ENCODE results near the gene SPTLC3. TPM values are rescaled to one million over a fixed set of nuclear protein-coding genes. Genes with fewer than 3 reads are reported as not detected.

Gene SPTLC3
- total RNA-seq, 2 experiments from 2014 or later = not detected

DNA sequence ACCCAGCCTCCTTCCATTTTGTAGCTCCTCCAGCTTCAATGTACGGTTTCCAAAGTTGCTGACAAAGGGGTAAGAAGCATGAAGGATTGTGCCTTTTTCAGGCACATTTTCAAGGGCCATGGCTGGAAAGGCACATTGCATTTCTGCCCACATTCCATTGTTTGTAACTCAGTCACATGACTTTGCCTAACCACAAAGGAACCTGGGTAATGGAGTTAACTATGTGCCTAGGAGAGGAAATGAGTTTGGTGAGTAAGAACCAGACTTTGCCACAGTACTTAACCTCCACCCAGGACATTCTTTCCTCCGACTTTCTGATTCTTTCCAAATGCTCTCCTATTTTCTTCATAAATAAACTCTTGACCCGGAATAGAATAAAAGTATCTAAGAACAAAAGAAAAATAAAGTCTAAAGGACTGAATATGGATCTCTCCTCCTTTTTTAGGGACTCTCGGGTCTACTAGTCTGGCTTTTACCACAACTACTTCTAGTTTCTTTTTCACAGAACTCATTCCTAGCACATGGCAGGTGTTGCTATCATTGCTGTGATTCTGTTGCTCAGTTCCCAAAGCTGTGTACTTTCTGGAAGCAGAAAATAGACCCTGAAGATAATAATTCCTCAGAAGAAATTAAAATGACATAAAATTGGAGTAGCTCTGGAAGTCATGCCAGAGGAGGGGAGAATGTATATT, 130.8 kb downstream of the SPTLC3 start:
- intact Hi-C loops (cut with micrococcal nuclease; ENCODE audit: unreplicated experiment) = no loop called here

DNA sequence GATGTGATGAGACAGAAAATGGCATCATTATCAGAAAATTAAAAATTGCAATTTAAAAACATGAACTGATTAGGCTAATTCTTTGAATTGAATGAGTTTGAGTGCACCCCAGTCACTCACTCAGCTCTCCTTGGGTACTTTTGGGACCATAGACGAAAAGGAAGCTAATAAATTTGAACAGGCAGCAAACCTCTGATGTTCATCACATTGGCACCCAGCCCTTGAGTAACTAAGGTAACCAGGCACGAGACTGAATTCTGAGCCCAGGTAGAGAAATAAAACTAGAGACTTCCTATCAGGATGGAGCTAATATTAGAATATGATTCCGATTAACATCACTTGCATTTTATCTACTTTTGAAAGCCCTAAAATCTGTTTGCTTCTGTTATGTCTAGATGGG, 131.4 kb downstream of the SPTLC3 start:
- CTCF ChIA-PET (ENCODE audit: unreplicated experiment) = interaction anchor here (1.4 kb wide), 1 partner anchor 21 kb away, joined by 3 read pairs; no protein-coding TSS in a partner anchor
- H3K9me2 ChIP-seq (ENCODE audit: insufficient read depth, low read length) = no peaks in the 10 kb centered on the region
- no peak overlapping the region for H2AFZ ChIP-seq (ENCODE audit: low read length)
- H3K4me2 ChIP-seq (ENCODE audit: low read length) = no peak overlapping the region
- no peaks in the 10 kb centered on the region for H3K79me2 ChIP-seq (ENCODE audit: insufficient read depth, low read depth, low read length)
- POLR2A ChIA-PET = interaction anchor here (0.6 to 0.8 kb wide), 3 partner anchors 10 to 26 kb away, joined by 3 read pairs; no protein-coding TSS in a partner anchor
- H4K20me1 ChIP-seq (ENCODE audit: insufficient read depth, low read length) = no peaks in the 10 kb centered on the region
- no peak for DNase-seq (ENCODE audit: low spot score)
- BruUV-seq (replicated peaks) = no TSS peak
- no peaks in the 10 kb centered on the region for H3K9me3 ChIP-seq (ENCODE audit: low read length)
- no peak overlapping the region for H3K4me3 ChIP-seq (ENCODE audit: low read depth, low read length, poor library complexity, severe bottlenecking)
- no peaks in the 10 kb centered on the region for H3K4me1 ChIP-seq (ENCODE audit: insufficient read depth, low read length, poor library complexity, severe bottlenecking)
- H3K36me3 ChIP-seq (ENCODE audit: insufficient read depth, low read length) = no peaks in the 10 kb centered on the region
- no peak for TF ChIP-seq EZH2phosphoT487 (IDR thresholded peaks at IDR 0.05; ENCODE audit: borderline replicate concordance, low read depth, low read length)
- TF ChIP-seq, protein P1, sequence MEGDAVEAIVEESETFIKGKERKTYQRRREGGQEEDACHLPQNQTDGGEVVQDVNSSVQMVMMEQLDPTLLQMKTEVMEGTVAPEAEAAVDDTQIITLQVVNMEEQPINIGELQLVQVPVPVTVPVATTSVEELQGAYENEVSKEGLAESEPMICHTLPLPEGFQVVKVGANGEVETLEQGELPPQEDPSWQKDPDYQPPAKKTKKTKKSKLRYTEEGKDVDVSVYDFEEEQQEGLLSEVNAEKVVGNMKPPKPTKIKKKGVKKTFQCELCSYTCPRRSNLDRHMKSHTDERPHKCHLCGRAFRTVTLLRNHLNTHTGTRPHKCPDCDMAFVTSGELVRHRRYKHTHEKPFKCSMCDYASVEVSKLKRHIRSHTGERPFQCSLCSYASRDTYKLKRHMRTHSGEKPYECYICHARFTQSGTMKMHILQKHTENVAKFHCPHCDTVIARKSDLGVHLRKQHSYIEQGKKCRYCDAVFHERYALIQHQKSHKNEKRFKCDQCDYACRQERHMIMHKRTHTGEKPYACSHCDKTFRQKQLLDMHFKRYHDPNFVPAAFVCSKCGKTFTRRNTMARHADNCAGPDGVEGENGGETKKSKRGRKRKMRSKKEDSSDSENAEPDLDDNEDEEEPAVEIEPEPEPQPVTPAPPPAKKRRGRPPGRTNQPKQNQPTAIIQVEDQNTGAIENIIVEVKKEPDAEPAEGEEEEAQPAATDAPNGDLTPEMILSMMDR (conservative IDR thresholded peaks at IDR 0.05; ENCODE audit: low read length) = no peak
- no peak overlapping the region for H3K27ac ChIP-seq (ENCODE audit: low read depth, low read length, poor library complexity, severe bottlenecking)
- intact Hi-C loops (cut with micrococcal nuclease; ENCODE audit: unreplicated experiment) = no loop called here

More for the DNA sequence above, 130.8 kb downstream of the SPTLC3 start:
- no TSS peak for BruUV-seq (replicated peaks)
- ChIA-PET CTCF (ENCODE audit: unreplicated experiment) (interaction anchor here (1.4 kb wide), 1 partner anchor 21 kb away, joined by 3 read pairs; no protein-coding TSS in a partner anchor), POLR2A (interaction anchor here (0.8 kb wide), 1 partner anchor 18 kb away, joined by 3 read pairs; no protein-coding TSS in a partner anchor)
- no peaks in the 10 kb centered on the region for H4K20me1 ChIP-seq (ENCODE audit: insufficient read depth, low read length)
- no peak overlapping the region for H3K27ac ChIP-seq (ENCODE audit: low read depth, low read length, poor library complexity, severe bottlenecking)
- DNase-seq (ENCODE audit: low spot score) = no peak
- H3K4me2 ChIP-seq (ENCODE audit: low read length) = no peak overlapping the region
- no peak overlapping the region for H2AFZ ChIP-seq (ENCODE audit: low read length)
- H3K9me3 ChIP-seq (ENCODE audit: low read length) = no peaks in the 10 kb centered on the region
- H3K36me3 ChIP-seq (ENCODE audit: insufficient read depth, low read length) = no peaks in the 10 kb centered on the region
- H3K4me1 ChIP-seq (ENCODE audit: insufficient read depth, low read length, poor library complexity, severe bottlenecking) = no peaks in the 10 kb centered on the region
- no peak for TF ChIP-seq EZH2phosphoT487 (IDR thresholded peaks at IDR 0.05; ENCODE audit: borderline replicate concordance, low read depth, low read length)
- TF ChIP-seq, protein P1 (conservative IDR thresholded peaks at IDR 0.05; ENCODE audit: low read length) = no peak
- no peak overlapping the region for H3K4me3 ChIP-seq (ENCODE audit: low read depth, low read length, poor library complexity, severe bottlenecking)
- no peaks in the 10 kb centered on the region for H3K9me2 ChIP-seq (ENCODE audit: insufficient read depth, low read length)
- no peaks in the 10 kb centered on the region for H3K79me2 ChIP-seq (ENCODE audit: insufficient read depth, low read depth, low read length)

DNA sequence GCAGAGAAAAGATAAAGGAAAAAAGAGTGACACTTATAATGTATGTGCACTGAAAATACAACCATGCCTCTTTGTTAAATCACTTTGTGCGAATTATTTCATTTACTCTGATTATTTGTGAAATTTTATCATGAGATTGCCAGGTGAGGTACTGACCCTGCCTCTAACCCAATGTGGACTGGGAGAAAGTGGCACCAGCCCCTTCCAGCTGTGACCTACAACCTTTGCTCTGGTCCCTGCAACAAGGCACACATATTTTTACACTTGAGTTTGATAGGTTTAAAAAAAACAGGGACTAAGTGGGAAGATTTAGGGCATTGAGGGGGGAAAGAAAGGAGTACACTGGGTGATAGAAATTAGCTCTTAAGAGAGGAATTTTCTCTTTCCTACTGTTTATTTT, 132.0 kb downstream of the SPTLC3 start:
- POLR2A ChIA-PET = interaction anchor here (0.6 to 1.1 kb wide), 4 partner anchors 9 to 27 kb away, joined by 3 read pairs; no protein-coding TSS in a partner anchor
- DNase-seq (ENCODE audit: low spot score) = no peak
- no peak for TF ChIP-seq EZH2phosphoT487 (IDR thresholded peaks at IDR 0.05; ENCODE audit: borderline replicate concordance, low read depth, low read length)
- TF ChIP-seq, protein P1 (conservative IDR thresholded peaks at IDR 0.05; ENCODE audit: low read length) = no peak

More for the DNA sequence above, 132.0 kb downstream of the SPTLC3 start:
- H3K36me3 ChIP-seq (ENCODE audit: insufficient read depth, low read length) = no peaks in the 10 kb centered on the region
- no peak overlapping the region for H2AFZ ChIP-seq (ENCODE audit: low read length)
- CTCF ChIA-PET (ENCODE audit: unreplicated experiment) = interaction anchor here (1.4 kb wide), 1 partner anchor 22 kb away, joined by 3 read pairs; no protein-coding TSS in a partner anchor
- no peak overlapping the region for H3K27ac ChIP-seq (ENCODE audit: low read depth, low read length, poor library complexity, severe bottlenecking)
- BruUV-seq (replicated peaks) = no TSS peak
- H3K4me2 ChIP-seq (ENCODE audit: low read length) = no peak overlapping the region
- H3K9me3 ChIP-seq (ENCODE audit: low read length) = no peaks in the 10 kb centered on the region
- no peaks in the 10 kb centered on the region for H3K9me2 ChIP-seq (ENCODE audit: insufficient read depth, low read length)
- intact Hi-C loops (cut with micrococcal nuclease; ENCODE audit: unreplicated experiment) = no loop called here
- no peak overlapping the region for H3K4me3 ChIP-seq (ENCODE audit: low read depth, low read length, poor library complexity, severe bottlenecking)
- no peaks in the 10 kb centered on the region for H3K79me2 ChIP-seq (ENCODE audit: insufficient read depth, low read depth, low read length)
- no peaks in the 10 kb centered on the region for H3K4me1 ChIP-seq (ENCODE audit: insufficient read depth, low read length, poor library complexity, severe bottlenecking)
- no peaks in the 10 kb centered on the region for H4K20me1 ChIP-seq (ENCODE audit: insufficient read depth, low read length)
